Measurements from ENCODE around the gene SLC24A5. TPM values are rescaled to one million over a fixed set of nuclear protein-coding genes. Genes with fewer than 3 reads are reported as not detected.

SLC24A5 gene
- total and polyA plus RNA-seq, 10 of the 15 experiments (the other 5 are each of a cell fraction or from before 2014, with no cell fraction given) = not detected

DNA sequence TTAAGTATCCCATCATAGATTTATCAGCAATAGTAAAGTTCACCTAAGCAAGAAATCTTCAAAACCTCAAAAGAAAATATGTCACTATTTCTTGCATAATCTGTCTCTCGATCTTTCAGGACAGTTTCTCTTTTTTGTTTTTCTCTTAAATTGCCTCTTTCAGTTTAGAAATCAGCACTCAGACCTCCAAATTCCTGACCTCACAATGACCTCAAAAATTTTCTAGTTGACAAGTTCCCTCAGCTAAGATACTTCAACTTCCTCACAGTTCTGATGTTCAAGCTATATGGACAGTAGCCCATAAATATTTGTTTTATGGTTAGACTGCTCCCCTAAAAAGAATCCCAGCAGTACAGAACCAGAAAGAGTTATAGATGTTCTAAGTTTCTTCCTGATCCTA is 24.1 kb downstream of the SLC24A5 start (continued):
- TF ChIP-seq SMAD1 (IDR thresholded peaks at IDR 0.05; ENCODE audit: low read depth, partially characterized antibody) = no peak
- TF ChIP-seq TCF7 (IDR thresholded peaks at IDR 0.05; ENCODE audit: borderline replicate concordance) = no peak
- TF ChIP-seq MXI1 (IDR thresholded peaks at IDR 0.05; ENCODE audit: low read depth, low read length) = no peak
- TF ChIP-seq CBX5 (IDR thresholded peaks at IDR 0.05; ENCODE audit: low read depth) = no peak
- TF ChIP-seq USF2 (IDR thresholded peaks at IDR 0.05; ENCODE audit: borderline replicate concordance, low read depth, low read length) = no peak
- TF ChIP-seq CREB1 (IDR thresholded peaks at IDR 0.05; ENCODE audit: low read depth) = peak; percentile 77
- TF ChIP-seq IRF3 (IDR thresholded peaks at IDR 0.05) = no peak
- TF ChIP-seq USF1 (IDR thresholded peaks at IDR 0.05; ENCODE audit: borderline replicate concordance, extremely low read length, insufficient read depth, low read depth, low read length) = no peak
- TF ChIP-seq NR2C2 (IDR thresholded peaks at IDR 0.05; ENCODE audit: borderline replicate concordance, control insufficient read depth, insufficient read length, low read depth) = no peak
- TF ChIP-seq NRF1 (conservative IDR thresholded peaks at IDR 0.05; ENCODE audit: low read depth, low read length) = no peak
- no peak for TF ChIP-seq HDGF (IDR thresholded peaks at IDR 0.05)
- TF ChIP-seq CHD2 (IDR thresholded peaks at IDR 0.05; ENCODE audit: borderline replicate concordance, low read depth, low read length) = no peak
- no peak for TF ChIP-seq MEF2B (IDR thresholded peaks at IDR 0.05; ENCODE audit: partially characterized antibody, poor library complexity, severe bottlenecking)
- no peak for TF ChIP-seq RCOR1 (conservative IDR thresholded peaks at IDR 0.05; ENCODE audit: low read depth, low read length)
- no peak for TF ChIP-seq ESRRA (IDR thresholded peaks at IDR 0.05; ENCODE audit: low read length)
- TF ChIP-seq ZNF687 (IDR thresholded peaks at IDR 0.05) = 0 out of 2 replicates have a peak, but pooled peaks have one; percentile 6
- TF ChIP-seq IKZF2 (IDR thresholded peaks at IDR 0.05) = no peak
- no peak for TF ChIP-seq PML (IDR thresholded peaks at IDR 0.05; ENCODE audit: low read length)
- no peak for TF ChIP-seq NFXL1 (IDR thresholded peaks at IDR 0.05; ENCODE audit: borderline replicate concordance)
- no peak for TF ChIP-seq MYC (IDR thresholded peaks at IDR 0.05; ENCODE audit: insufficient read depth, insufficient read length, insufficient replicate concordance, low read length, severe bottlenecking)
- no peak for TF ChIP-seq PAX5 (IDR thresholded peaks at IDR 0.05; ENCODE audit: borderline replicate concordance, low read depth, low read length)
- no peak for TF ChIP-seq CTCF (IDR thresholded peaks at IDR 0.05 in 2 of 3, conservative IDR thresholded peaks at IDR 0.05 in 1 of 3; ENCODE audit: control insufficient read depth in 2 of 3, extremely low read depth in 1 of 3, insufficient read depth in 1 of 3, low read depth in 3 of 3, low read length in 3 of 3)

Measured in GM12878 (cell line).